ENCODE measurements around the gene RNF126.

RNF126 gene

DNA sequence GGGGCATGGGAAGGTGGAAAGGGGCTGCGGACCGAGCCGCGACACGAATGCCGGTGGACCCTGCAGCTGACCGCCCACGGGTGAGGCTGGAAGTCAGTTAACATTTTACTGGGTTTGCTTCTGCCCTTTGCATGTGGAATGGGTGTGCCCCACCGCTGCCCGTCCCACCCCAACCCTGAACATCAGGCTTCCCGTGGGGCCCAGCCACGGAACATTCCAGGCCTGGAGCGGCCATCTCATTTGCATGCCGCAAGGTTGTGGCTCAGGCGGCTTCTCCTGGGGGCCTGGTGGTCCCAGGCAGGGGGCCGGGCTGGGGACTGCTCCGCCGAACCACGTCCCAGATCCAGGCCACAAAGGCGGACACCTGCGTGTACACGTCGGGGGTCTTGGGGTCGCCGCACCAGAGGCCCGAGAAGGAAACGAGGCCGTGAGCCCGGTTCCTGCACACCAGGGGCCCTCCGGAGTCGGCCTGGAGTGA, 22.5 kb upstream of the RNF126 start:
- Histone ChIP-seq H3K4me1 (ENCODE audit: insufficient read depth, poor library complexity, severe bottlenecking) (no peaks in the 10 kb centered on the region), H3K27me3 (ENCODE audit: insufficient read depth, poor library complexity, severe bottlenecking) (no peaks in the 10 kb centered on the region), H3K27ac (ENCODE audit: poor library complexity, severe bottlenecking) (no peak overlapping the region), H3K4me3 (ENCODE audit: severe bottlenecking) (no peak overlapping the region), H3K9me3 (ENCODE audit: severe bottlenecking) (no peaks in the 10 kb centered on the region), H3K36me3 (ENCODE audit: low read depth) (peaks cover 9% of the 10 kb centered on the region)
- peak; percentile 1; the same call in 1 of the 3 replicates for ATAC-seq (ENCODE audit: low read depth)
- DNase-seq (ENCODE audit: low spot score) = no peak
- TF ChIP-seq CTCF (IDR thresholded peaks at IDR 0.05; ENCODE audit: poor library complexity, severe bottlenecking) = no peak

DNA sequence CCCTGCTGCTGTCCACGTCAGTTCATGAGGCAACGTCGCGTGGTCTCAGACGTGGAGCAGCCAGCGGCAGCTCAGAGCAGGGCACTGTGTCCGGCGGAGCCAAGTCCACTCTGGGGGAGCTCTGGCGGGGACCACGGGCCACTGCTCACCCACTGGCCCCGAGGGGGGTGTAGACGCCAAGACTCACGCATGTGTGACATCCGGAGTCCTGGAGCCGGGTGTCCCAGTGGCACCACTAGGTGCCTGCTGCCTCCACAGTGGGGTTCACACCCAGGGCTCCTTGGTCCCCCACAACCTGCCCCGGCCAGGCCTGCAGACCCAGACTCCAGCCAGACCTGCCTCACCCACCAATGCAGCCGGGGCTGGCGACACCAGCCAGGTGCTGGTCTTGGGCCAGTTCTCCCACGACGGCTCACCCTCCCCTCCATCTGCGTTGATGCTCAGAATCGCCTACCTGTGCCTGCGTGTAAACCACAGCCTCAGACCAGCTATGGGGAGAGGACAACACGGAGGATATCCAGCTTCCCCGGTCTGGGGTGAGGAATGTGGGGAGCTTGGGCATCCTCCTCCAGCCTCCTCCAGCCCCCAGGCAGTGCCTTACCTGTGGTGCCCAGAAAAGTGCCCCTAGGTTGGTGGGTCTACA, 19.8 kb upstream of the RNF126 start:
- TF ChIP-seq CTCF (IDR thresholded peaks at IDR 0.05; ENCODE audit: poor library complexity, severe bottlenecking) = no peak
- no peaks in the 10 kb centered on the region for H3K27me3 ChIP-seq (ENCODE audit: insufficient read depth, poor library complexity, severe bottlenecking)
- peaks cover 23% of the 10 kb centered on the region for H3K36me3 ChIP-seq (ENCODE audit: low read depth)
- peaks cover 5% of the 10 kb centered on the region for H3K4me1 ChIP-seq (ENCODE audit: insufficient read depth, poor library complexity, severe bottlenecking)
- no peak overlapping the region for H3K27ac ChIP-seq (ENCODE audit: poor library complexity, severe bottlenecking)
- no peak overlapping the region for H3K4me3 ChIP-seq (ENCODE audit: severe bottlenecking)
- no peaks in the 10 kb centered on the region for H3K9me3 ChIP-seq (ENCODE audit: severe bottlenecking)
- no peak for ATAC-seq (ENCODE audit: low read depth)
- no peak for DNase-seq (ENCODE audit: low spot score)

DNA sequence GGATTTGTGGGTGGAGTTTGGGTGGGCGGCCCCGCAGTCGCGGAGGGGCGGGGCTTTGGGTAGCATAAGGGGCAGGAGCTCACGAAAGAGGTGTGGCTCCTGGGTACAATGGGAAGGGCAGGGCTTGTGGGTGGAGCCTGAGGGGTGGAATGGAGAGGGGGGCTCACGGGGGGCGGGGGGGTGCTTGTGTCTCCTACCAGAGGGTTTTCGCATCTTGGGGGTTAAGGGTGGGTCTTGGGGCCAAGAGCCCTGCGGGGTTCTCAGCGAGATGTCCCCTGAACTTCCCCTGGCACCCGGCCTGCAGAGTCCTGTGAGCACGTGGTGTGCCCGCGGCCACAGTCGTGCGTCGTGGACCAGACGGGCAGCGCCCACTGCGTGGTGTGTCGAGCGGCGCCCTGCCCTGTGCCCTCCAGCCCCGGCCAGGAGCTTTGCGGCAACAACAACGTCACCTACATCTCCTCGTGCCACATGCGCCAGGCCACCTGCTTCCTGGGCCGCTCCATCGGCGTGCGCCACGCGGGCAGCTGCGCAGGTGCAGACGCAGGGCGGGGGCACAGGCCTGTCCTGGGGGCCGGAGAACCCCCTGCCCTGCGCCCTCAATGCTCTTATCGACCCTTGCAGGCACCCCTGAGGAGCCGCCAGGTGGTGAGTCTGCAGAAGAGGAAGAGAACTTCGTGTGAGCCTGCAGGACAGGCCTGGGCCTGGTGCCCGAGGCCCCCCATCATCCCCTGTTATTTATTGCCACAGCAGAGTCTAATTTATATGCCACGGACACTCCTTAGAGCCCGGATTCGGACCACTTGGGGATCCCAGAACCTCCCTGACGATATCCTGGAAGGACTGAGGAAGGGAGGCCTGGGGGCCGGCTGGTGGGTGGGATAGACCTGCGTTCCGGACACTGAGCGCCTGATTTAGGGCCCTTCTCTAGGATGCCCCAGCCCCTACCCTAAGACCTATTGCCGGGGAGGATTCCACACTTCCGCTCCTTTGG, 18.3 kb upstream of the RNF126 start:
- peak overlapping the region; percentile 96 for H3K27ac ChIP-seq (ENCODE audit: poor library complexity, severe bottlenecking)
- ATAC-seq (ENCODE audit: low read depth) = peak; percentile 26
- peak overlapping the region; percentile 26 for H3K4me3 ChIP-seq (ENCODE audit: severe bottlenecking)
- H3K9me3 ChIP-seq (ENCODE audit: severe bottlenecking) = no peaks in the 10 kb centered on the region
- peaks cover 5% of the 10 kb centered on the region for H3K4me1 ChIP-seq (ENCODE audit: insufficient read depth, poor library complexity, severe bottlenecking)
- no peak for DNase-seq (ENCODE audit: low spot score)
- H3K27me3 ChIP-seq (ENCODE audit: insufficient read depth, poor library complexity, severe bottlenecking) = no peaks in the 10 kb centered on the region
- peaks cover 25% of the 10 kb centered on the region for H3K36me3 ChIP-seq (ENCODE audit: low read depth)
- TF ChIP-seq CTCF (IDR thresholded peaks at IDR 0.05; ENCODE audit: poor library complexity, severe bottlenecking) = no peak

- peak; percentile 59 for TF ChIP-seq CTCF (IDR thresholded peaks at IDR 0.05; ENCODE audit: poor library complexity, severe bottlenecking)
- Histone ChIP-seq H3K27me3 (ENCODE audit: insufficient read depth, poor library complexity, severe bottlenecking) (no peaks in the 10 kb centered on the region), H3K9me3 (ENCODE audit: severe bottlenecking) (no peaks in the 10 kb centered on the region), H3K4me1 (ENCODE audit: insufficient read depth, poor library complexity, severe bottlenecking) (peaks cover 5% of the 10 kb centered on the region), H3K36me3 (ENCODE audit: low read depth) (peaks cover 25% of the 10 kb centered on the region), H3K27ac (ENCODE audit: poor library complexity, severe bottlenecking) (peak overlapping the region; percentile 96), H3K4me3 (ENCODE audit: severe bottlenecking) (peak overlapping the region; percentile 50)
- peak; percentile 35 for ATAC-seq (ENCODE audit: low read depth)
- peak; percentile 97 for DNase-seq (ENCODE audit: low spot score)
Measured at GRCh38 chr19:680287-681028, 17.4 kb upstream of the RNF126 start.

All from RWPE2 (cell line).